OCI-LY3 (cell line): ENCODE measurements around the gene IFT122.

Experiments
- EZH2phosphoT487 ChIP-seq: fragments of 200-600 bp; shearing (Covaris generic); IDR thresholded peaks from 2 replicates; pipeline ENCODE4 v1.6.1; 2018; ENCODE audit warnings: antibody characterized with exemption, mixed run types, low read depth
- TF ChIP-seq, protein P1 (sequence below): fragments of 200-600, 300-600 bp; sonication (generic); IDR thresholded peaks from 2 replicates; pipeline ENCODE4 v1.5.1; 2014; ENCODE audit warnings: antibody characterized with exemption, low read length, low read depth

DNA sequence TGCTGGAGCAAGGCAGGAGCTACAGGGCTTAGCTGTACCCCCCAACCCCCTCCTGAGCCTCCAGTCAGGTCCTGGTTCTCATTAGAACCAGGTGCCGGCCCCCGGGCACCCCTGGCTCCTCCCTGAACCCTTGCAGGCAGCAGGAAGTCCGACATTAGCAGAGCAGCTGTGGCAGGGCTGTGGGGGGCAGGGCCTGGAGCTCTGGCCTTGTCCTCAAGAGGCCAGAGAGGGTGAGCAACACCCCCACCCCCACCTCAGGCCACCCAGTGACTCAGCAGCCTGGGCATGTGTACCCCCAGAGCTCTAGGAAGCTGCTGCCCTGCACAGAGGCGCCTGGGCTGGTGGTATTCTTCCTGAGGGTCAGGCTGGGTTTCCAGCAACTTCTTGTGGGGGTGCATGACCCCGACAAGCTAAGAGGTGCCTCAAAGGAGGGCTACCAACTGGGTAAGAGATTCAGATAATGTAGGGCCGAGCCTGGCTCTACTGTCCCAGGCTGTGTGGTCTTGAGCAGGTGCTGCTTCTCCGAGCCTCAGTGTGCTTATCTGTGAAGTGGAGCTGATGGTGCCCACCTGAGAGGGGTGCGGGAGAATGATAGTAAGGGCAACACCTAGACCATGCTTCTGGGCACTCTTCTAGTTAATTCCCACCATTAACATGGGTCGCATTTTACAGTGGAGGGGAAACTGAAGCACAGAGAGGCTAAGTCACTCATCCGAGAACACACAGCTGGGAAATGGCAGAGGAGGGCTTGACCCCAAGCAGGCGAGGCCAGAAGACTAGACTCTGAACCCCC, 118.9 kb downstream of the IFT122 start:
- TF ChIP-seq EZH2phosphoT487, result no peak
- TF ChIP-seq, protein P1, sequence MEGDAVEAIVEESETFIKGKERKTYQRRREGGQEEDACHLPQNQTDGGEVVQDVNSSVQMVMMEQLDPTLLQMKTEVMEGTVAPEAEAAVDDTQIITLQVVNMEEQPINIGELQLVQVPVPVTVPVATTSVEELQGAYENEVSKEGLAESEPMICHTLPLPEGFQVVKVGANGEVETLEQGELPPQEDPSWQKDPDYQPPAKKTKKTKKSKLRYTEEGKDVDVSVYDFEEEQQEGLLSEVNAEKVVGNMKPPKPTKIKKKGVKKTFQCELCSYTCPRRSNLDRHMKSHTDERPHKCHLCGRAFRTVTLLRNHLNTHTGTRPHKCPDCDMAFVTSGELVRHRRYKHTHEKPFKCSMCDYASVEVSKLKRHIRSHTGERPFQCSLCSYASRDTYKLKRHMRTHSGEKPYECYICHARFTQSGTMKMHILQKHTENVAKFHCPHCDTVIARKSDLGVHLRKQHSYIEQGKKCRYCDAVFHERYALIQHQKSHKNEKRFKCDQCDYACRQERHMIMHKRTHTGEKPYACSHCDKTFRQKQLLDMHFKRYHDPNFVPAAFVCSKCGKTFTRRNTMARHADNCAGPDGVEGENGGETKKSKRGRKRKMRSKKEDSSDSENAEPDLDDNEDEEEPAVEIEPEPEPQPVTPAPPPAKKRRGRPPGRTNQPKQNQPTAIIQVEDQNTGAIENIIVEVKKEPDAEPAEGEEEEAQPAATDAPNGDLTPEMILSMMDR, result no peak
